Activated gamma-delta T cell treated with Interleukin-2 at 50 U/mL for 16 hours (primary cell): ENCODE measurements around the gene NUMA1.

ENCODE experiments used
- DNase-seq: peaks from one replicate; pipeline ENCODE4 v3.0.0-alpha.2; 2020

Gene NUMA1

GRCh38 chr11:72080326-72081183 is at the start of gene NUMA1, which contains the start of gene LRRC51:
Gene NUMA1, minus strand, starts transcription at chr11:72080542. Its CDS starts 44,599 bp downstream, at chr11:72035943.
Gene LRRC51, plus strand, starts transcription at chr11:72080850. Its CDS starts 8,234 bp downstream, at chr11:72089084.
- peak; percentile 99 for DNase-seq

- no peak for DNase-seq
These were observed 49.0 kb upstream of the NUMA1 start for GRCh38 chr11:72129381-72129780.

GRCh38 chr11:72127923-72128322 is 47.6 kb upstream of the NUMA1 start:
- DNase-seq = no peak

GRCh38 chr11:72125956-72126355 is 45.6 kb upstream of the NUMA1 start:
- no peak for DNase-seq

- no peak for DNase-seq
These were observed 43.7 kb upstream of the NUMA1 start for GRCh38 chr11:72124046-72124445.

- DNase-seq = no peak
These were observed 42.8 kb upstream of the NUMA1 start for GRCh38 chr11:72123117-72123653.

GRCh38 chr11:72122607-72123006 is 42.3 kb upstream of the NUMA1 start:
- no peak for DNase-seq

GRCh38 chr11:72120930-72121329 is 40.6 kb upstream of the NUMA1 start:
- DNase-seq = no peak

GRCh38 chr11:72119198-72119597 is 38.9 kb upstream of the NUMA1 start:
- no peak for DNase-seq

- no peak for DNase-seq
These were observed 35.8 kb upstream of the NUMA1 start for GRCh38 chr11:72116019-72116755.

- no peak for DNase-seq
These were observed 34.2 kb upstream of the NUMA1 start for GRCh38 chr11:72114570-72114969.

- no peak for DNase-seq
These were observed 32.9 kb upstream of the NUMA1 start for GRCh38 chr11:72112978-72113808.

GRCh38 chr11:72112143-72112977 is 32.0 kb upstream of the NUMA1 start, which contains the start of gene ANAPC15:
Gene ANAPC15, minus strand, starts transcription at chr11:72112695. Its CDS starts 1,419 bp downstream, at chr11:72111276.
- DNase-seq = peak; percentile 97

GRCh38 chr11:72111300-72112142 is 31.2 kb upstream of the NUMA1 start:
- DNase-seq = no peak

GRCh38 chr11:72105888-72106287 is 25.5 kb upstream of the NUMA1 start, which contains the start of gene TOMT:
Gene TOMT, plus strand, starts transcription at chr11:72105924. Its CDS starts 28 bp downstream, at chr11:72105952.
- DNase-seq = no peak

GRCh38 chr11:72103754-72104167 is 23.4 kb upstream of the NUMA1 start:
- no peak for DNase-seq

- DNase-seq = peak; percentile 98
These were observed 22.8 kb upstream of the NUMA1 start, which contains the start of gene LAMTOR1 for GRCh38 chr11:72102946-72103753. Gene LAMTOR1, minus strand, starts transcription at chr11:72103297. Its CDS starts 73 bp downstream, at chr11:72103224.

GRCh38 chr11:72102631-72102945 is 22.2 kb upstream of the NUMA1 start:
- no peak for DNase-seq

GRCh38 chr11:72102162-72102561 is 21.8 kb upstream of the NUMA1 start:
- DNase-seq = no peak

- no peak for DNase-seq
These were observed 20.1 kb upstream of the NUMA1 start for GRCh38 chr11:72100462-72100861.
